OCI-LY3 (cell line): ENCODE data around the gene TANC1.

Experiments used
- CTCF ChIP-seq: fragments of 200-600, 300-600 bp; sonication (generic); IDR thresholded peaks from 2 replicates; pipeline ENCODE4 v1.5.1; 2014; ENCODE audit warnings: antibody characterized with exemption, low read length, low read depth
- EZH2phosphoT487 ChIP-seq: fragments of 200-600 bp; shearing (Covaris generic); IDR thresholded peaks from 2 replicates; pipeline ENCODE4 v1.6.1; 2018; ENCODE audit warnings: antibody characterized with exemption, mixed run types, low read depth

- TF ChIP-seq CTCF = no peak
- TF ChIP-seq EZH2phosphoT487 = no peak
Observed at GRCh38 chr2:159175927-159176326, 207.5 kb downstream of the TANC1 start.
